Liver (tissue), 3 donors: ENCODE results near the gene AKNAD1.

Source experiments
- CTCF ChIP-seq: fragments of 150-350 bp; IDR thresholded peaks from 2 replicates; pipeline ENCODE4 v1.5.1; 2017; ENCODE audit warnings: improper control_type of control experiment, low read depth, low read length; ENCODE audit not compliant: missing input control
- EGR1 ChIP-seq, 2 donors: IDR thresholded peaks; 2 replicates each; pipeline ENCODE4 v1.6.1; 2016 to 2018; ENCODE audit warnings: antibody characterized with exemption in 2 of 2, low read depth in 2 of 2
- GABPA ChIP-seq, 2 donors: IDR thresholded peaks in 1 of 2; conservative IDR thresholded peaks in 1 of 2; 2 replicates each; pipeline ENCODE4 v1.6.1; 2016; ENCODE audit warnings: antibody characterized with exemption in 2 of 2, mild to moderate bottlenecking in 1 of 2, moderate library complexity in 1 of 2
- HNF4A ChIP-seq, 2 donors: conservative IDR thresholded peaks; 2 replicates each; pipeline ENCODE4 v1.6.1; 2016; ENCODE audit warnings: antibody characterized with exemption in 2 of 2, mild to moderate bottlenecking in 2 of 2
- HNF4G ChIP-seq: IDR thresholded peaks from 2 replicates; pipeline ENCODE4 v1.6.1; 2016; ENCODE audit warnings: antibody characterized with exemption
- JUND ChIP-seq, 2 donors: IDR thresholded peaks; 2 replicates each; pipeline ENCODE4 v1.6.1; 2016; ENCODE audit warnings: antibody characterized with exemption in 2 of 2
- MAX ChIP-seq: IDR thresholded peaks from 2 replicates; pipeline ENCODE4 v1.6.1; 2016; ENCODE audit warnings: antibody characterized with exemption
- RAD21 ChIP-seq, 2 donors: IDR thresholded peaks; 2 replicates each; pipeline ENCODE4 v1.6.1; 2016; ENCODE audit warnings: antibody characterized with exemption in 2 of 2, mild to moderate bottlenecking in 2 of 2
- REST ChIP-seq: IDR thresholded peaks from 2 replicates; pipeline ENCODE4 v1.6.1; 2016; ENCODE audit warnings: antibody characterized with exemption, mild to moderate bottlenecking
- SP1 ChIP-seq: IDR thresholded peaks from 2 replicates; pipeline ENCODE4 v1.6.1; 2018; ENCODE audit warnings: antibody characterized with exemption, mild to moderate bottlenecking
- TAF1 ChIP-seq: conservative IDR thresholded peaks from 2 replicates; pipeline ENCODE4 v1.6.1; 2016; ENCODE audit warnings: antibody characterized with exemption, mild to moderate bottlenecking
- YY1 ChIP-seq: IDR thresholded peaks from 2 replicates; pipeline ENCODE4 v1.6.1; 2016; ENCODE audit warnings: antibody characterized with exemption, mild to moderate bottlenecking
- ZBTB33 ChIP-seq: IDR thresholded peaks from 2 replicates; pipeline ENCODE4 v1.6.1; 2016; ENCODE audit warnings: antibody characterized with exemption
- donor health status: healthy.
- donor health status: healthy.

- TF ChIP-seq MAX, result no peak
- no peak for TF ChIP-seq JUND (IDR thresholded peaks at IDR 0.05)
- no peak for TF ChIP-seq CTCF
- TF ChIP-seq REST, result no peak
- TF ChIP-seq EGR1 (IDR thresholded peaks at IDR 0.05; ENCODE audit: low read depth in 2 of 2), result no peak
- no peak for TF ChIP-seq YY1
- no peak for TF ChIP-seq HNF4G
- TF ChIP-seq GABPA (IDR thresholded peaks at IDR 0.05 in 1 of 2, conservative IDR thresholded peaks at IDR 0.05 in 1 of 2), result no peak
- no peak for TF ChIP-seq TAF1
- no peak for TF ChIP-seq HNF4A (conservative IDR thresholded peaks at IDR 0.05)
- no peak for TF ChIP-seq ZBTB33
- TF ChIP-seq RAD21 (IDR thresholded peaks at IDR 0.05), result no peak
- no peak for TF ChIP-seq SP1
Measured at GRCh38 chr1:108856994-108857393, at the start of gene AKNAD1.
